NCI-H1092 treated with DMSO at 0.1 percent for 48 hours (cell line): ENCODE results near the gene C14orf93.
"Not testable (repeated sequence)": the region's sequence is repeated elsewhere in the genome, so short reads cannot be mapped to it uniquely, and the experiment has no call there.

Experiments used
- DNase-seq: peaks from one replicate; lab custom pipeline; 2025; lab: John Stamatoyannopoulos, UW

Gene C14orf93

GRCh38 chr14:22973217-22974032 is 36.5 kb downstream of the C14orf93 start:
- DNase-seq = peak; percentile 47

GRCh38 chr14:22972313-22972930 is 37.5 kb downstream of the C14orf93 start:
- DNase-seq = no peak

DNA sequence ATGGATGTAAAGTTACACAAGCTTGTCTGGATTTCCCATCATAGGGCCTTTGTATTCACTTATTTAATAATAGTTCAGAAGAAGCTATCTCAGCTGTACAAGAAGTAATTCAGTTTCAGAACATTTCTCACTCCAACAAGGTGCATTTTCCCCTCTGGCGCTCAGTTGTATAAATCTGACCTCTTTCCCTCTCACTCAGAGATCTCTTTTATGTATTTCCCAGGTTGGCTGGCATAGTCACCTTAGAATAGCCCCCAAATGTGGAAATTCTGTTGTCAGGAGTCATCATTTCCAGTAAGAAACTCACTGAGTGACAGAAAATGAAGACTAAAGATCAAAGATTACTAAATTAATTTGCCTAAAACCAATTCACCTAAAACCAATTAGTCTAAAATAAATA is 38.8 kb downstream of the C14orf93 start:
- DNase-seq = no peak

GRCh38 chr14:22966783-22967269 is 43.1 kb downstream of the C14orf93 start:
- no peak for DNase-seq

DNA sequence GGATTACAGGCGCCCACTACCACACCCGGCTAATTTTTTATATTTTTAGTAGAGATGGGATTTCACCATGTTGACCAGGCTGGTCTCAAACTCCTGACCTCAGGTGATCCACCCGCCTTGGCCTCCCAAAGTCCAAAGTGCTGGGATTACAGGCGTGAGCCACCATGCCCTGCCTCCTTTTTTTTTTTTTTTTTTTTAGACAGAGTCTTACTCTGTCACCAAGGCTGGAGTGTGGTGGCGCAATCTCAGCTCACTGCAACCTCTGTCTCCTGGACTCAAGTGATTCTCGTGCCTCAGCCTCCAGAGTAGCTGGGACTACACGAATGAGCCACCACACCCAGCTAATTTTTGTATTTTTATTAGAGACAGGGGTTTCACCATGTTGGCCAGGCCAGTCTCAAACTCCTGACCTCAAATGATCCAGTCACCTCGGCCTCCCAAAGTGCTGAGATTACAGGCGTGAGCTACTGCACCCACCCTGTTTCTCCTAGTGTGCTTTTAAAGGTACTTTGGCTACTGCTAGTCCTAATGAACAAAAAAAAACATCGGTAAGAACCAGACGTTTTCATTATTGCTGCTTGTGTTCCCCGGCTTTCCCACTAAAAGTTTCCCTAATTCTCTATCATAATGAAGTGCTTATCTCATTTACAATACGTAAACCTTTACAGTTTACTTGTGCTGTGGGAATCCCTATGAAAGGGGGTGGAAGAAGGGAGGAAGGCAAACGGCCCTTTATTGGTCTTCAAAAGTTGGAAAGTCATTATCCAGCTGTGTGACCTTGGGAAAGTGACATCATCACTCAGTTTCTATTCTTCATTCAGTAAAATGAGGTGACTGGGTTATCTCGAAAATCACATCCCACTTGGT is 43.8 kb downstream of the C14orf93 start:
- DNase-seq = not testable (repeated sequence)

DNA sequence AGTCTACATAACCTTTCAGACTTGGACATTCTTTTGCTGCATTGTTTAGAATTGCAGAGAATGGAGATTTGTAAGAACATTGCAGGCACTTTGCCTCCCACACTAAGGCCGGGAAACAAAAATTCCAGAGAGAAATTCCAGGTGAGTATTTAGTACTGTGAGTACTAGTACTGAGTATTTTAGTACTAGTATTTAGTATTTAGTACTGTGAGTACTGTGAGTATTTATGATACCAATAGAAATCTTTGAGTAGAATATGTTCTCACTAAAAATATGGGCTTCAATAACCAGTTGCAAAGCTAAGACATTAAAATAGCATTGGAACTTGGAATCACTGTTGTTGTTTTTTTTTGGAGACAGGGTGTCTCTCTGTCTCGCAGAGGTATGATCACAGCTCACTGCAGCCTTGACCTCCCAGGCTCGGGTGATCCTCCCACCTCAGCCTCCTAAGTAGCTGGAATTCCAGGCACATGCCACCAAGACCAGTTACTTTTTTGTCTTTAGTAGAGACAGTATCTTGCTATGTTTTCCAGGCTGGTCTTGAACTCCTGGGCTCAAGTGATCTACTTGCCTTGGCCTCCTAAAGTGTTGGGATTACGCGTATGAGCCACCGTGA is 47.8 kb downstream of the C14orf93 start:
- no peak for DNase-seq

DNA sequence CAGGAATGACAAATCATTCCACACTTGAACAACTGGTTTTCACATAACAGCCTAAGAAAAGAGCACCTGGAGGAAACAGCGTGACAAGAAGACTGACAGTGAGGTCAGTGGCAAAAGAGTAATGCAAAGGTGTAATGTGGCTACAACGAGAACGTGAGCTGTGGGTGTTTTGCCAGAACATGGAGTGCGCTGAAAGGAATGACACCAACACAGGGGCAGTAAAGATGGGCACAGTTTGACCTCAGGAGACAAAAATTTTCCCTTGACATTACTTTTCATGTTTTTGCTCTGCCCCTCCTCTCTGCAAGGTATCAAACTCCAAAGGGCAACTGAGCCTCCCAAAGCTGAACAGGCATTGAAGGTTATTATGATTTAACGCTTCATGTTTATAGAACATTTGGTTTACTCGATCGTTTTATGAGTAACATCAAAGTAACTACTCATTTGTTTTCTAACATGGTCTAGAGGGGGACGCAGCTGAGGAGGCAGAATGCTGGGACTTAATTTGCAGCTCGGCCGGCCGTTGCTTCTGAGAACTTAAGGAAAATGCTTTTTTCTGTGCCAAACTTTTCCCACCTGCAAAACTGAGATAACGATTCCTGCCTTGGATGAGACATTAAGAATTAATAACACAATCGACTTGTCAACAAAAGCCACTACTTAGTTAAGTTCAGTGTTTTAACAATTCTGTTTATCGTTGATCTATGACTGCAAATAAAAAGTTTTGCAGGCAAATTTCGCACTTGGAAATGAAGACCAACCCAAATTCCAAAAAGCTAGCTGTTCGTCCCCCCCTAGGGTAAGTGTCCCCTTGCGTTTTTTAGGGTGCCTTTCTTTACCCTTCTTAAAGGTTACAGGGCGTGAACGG is 54.0 kb downstream of the C14orf93 start:
- no peak for DNase-seq

GRCh38 chr14:22952418-22952817 is 57.5 kb downstream of the C14orf93 start:
- no peak for DNase-seq

DNA sequence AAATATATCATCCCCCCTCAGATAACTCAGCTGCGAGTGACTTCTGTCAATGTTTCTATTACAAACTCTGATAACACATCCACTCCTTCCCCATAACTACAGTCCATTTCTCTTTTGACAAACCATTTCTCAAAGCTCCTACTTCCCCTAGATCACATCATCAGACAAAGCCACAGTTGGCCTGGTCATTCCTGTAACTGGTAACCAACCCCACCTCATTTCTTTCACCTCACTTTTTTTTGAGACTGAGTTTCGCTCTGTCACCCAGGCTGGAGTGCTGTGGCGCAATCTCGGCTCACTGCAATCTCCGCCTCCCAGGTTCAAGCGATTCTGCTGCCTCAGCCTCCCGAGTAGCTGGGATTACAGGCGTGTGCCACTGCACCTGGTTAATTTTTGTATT is 58.1 kb downstream of the C14orf93 start:
- not testable (repeated sequence) for DNase-seq

GRCh38 chr14:22945642-22946041 is 64.3 kb downstream of the C14orf93 start:
- DNase-seq = no peak

GRCh38 chr14:22939684-22940083 is 70.3 kb downstream of the C14orf93 start:
- no peak for DNase-seq
